ENCODE results near the gene FHOD3. TPM values are rescaled to one million over a fixed set of nuclear protein-coding genes. Genes with fewer than 3 reads are reported as not detected.

Gene FHOD3
- total RNA-seq, 2 donors from 2014 or later = 2.8 to 3.1 TPM

DNA sequence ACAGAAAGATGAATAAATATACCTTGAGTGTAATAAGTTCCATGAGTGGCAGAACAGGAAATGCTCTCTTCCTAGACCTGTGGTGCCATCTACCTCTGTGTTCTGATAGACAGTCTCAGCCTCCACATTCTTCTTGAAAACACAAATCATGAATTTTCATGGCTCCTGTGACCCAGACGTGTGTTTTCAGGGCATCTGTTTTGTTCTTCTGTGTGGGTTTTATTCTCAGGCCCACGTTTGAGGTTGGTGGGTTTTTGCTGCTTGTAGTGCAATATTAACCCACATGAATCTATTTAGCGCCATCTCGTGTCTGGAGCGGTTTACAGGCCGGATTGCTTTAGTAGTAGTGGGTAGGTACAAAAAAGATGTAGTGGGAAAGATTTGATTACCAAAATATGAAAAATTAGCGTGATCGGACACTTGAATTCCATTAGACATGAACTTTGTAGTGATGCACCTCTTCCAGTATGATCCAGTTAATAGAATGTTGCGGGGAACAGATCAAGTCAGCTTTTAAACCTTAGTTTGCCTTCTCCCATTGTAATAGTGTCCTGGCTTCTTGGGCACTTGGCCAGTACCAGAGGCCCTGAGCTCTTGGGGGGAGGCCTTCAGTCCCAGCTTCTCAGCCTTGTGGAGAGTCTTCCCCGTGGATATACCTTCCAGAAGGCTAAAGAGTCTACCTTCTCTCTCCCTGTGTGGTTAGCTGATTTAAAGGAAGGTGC lies 274.8 kb downstream of the FHOD3 start:
- Histone ChIP-seq H3K9me3 (ENCODE audit: control insufficient read depth, low read length) (no peaks in the 10 kb centered on the region), H3K27ac (ENCODE audit: low read depth, low read length) (no peak overlapping the region), H3K4me3 (ENCODE audit: low read length) (no peak overlapping the region), H3K36me3 (ENCODE audit: control insufficient read depth, insufficient read depth, low read length) (no peaks in the 10 kb centered on the region), H3K4me1 (ENCODE audit: control insufficient read depth, insufficient read depth, low read length) (no peaks in the 10 kb centered on the region), H3K27me3 (ENCODE audit: control insufficient read depth, insufficient read depth, low read length, poor library complexity, severe bottlenecking) (no peaks in the 10 kb centered on the region), H3K9ac (ENCODE audit: extremely low read depth, low read length, poor library complexity, severe bottlenecking) (no peak overlapping the region)
- 26 to 39% methylated on average over 8 to 10 of the region's 10 CpGs for WGBS, 2 experiments (ENCODE audit: insufficient coverage in 1 of 2, insufficient read length in 1 of 2)
- Mint-ChIP-seq H3K27ac (no peak overlapping the region), H3K9me3 (no peaks in the 10 kb centered on the region), H3K4me1 (peaks cover 7% of the 10 kb centered on the region), H3K36me3 (ENCODE audit: low read depth) (no peaks in the 10 kb centered on the region), H3K27me3 (ENCODE audit: insufficient read depth) (no peaks in the 10 kb centered on the region), H3K4me3 (no peak overlapping the region)
- peak; percentile 79 for DNase-seq
- TF ChIP-seq, protein P1, sequence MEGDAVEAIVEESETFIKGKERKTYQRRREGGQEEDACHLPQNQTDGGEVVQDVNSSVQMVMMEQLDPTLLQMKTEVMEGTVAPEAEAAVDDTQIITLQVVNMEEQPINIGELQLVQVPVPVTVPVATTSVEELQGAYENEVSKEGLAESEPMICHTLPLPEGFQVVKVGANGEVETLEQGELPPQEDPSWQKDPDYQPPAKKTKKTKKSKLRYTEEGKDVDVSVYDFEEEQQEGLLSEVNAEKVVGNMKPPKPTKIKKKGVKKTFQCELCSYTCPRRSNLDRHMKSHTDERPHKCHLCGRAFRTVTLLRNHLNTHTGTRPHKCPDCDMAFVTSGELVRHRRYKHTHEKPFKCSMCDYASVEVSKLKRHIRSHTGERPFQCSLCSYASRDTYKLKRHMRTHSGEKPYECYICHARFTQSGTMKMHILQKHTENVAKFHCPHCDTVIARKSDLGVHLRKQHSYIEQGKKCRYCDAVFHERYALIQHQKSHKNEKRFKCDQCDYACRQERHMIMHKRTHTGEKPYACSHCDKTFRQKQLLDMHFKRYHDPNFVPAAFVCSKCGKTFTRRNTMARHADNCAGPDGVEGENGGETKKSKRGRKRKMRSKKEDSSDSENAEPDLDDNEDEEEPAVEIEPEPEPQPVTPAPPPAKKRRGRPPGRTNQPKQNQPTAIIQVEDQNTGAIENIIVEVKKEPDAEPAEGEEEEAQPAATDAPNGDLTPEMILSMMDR (conservative IDR thresholded peaks at IDR 0.05) = peak; percentile 81

DNA sequence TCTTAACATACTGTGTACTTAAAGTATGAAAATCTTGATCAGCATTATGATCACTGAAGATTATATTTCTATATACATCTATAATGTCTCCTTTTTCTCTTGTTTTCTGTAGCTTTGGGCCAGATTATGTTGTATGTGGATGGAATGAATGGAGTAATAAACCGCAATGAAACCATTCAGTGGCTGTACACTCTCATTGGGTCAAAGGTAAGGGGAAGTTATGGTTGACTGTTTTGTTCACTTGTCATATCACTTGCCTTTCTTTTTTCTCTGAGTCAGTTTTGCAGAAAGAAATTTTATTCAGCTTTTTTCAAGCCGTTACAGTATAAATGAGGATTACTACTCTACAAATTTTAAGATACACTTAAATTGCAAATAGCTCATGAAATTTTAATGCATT lies 278.8 kb downstream of the FHOD3 start:
- H3K36me3 ChIP-seq (ENCODE audit: control insufficient read depth, insufficient read depth, low read length) = no peaks in the 10 kb centered on the region
- DNase-seq = no peak
- H3K9me3 ChIP-seq (ENCODE audit: control insufficient read depth, low read length) = no peaks in the 10 kb centered on the region
- no peaks in the 10 kb centered on the region for H3K27me3 ChIP-seq (ENCODE audit: control insufficient read depth, insufficient read depth, low read length, poor library complexity, severe bottlenecking)
- H3K9ac ChIP-seq (ENCODE audit: extremely low read depth, low read length, poor library complexity, severe bottlenecking) = no peak overlapping the region
- H3K27me3 Mint-ChIP-seq (ENCODE audit: insufficient read depth) = no peaks in the 10 kb centered on the region
- no peaks in the 10 kb centered on the region for H3K4me1 ChIP-seq (ENCODE audit: control insufficient read depth, insufficient read depth, low read length)
- H3K36me3 Mint-ChIP-seq (ENCODE audit: low read depth) = no peaks in the 10 kb centered on the region
- no peak overlapping the region for H3K4me3 ChIP-seq (ENCODE audit: low read length)
- H3K9me3 Mint-ChIP-seq = peaks cover 8% of the 10 kb centered on the region
- peak overlapping the region; percentile 68 for H3K27ac ChIP-seq (ENCODE audit: low read depth, low read length)
- H3K4me1 Mint-ChIP-seq = peaks cover 7% of the 10 kb centered on the region
- TF ChIP-seq, protein P1 (conservative IDR thresholded peaks at IDR 0.05) = no peak
- H3K4me3 Mint-ChIP-seq = no peak overlapping the region
- no peak overlapping the region for H3K27ac Mint-ChIP-seq
- WGBS, 2 experiments (ENCODE audit: insufficient coverage in 1 of 2, insufficient read length in 1 of 2) = 85 to 88% methylated on average over 1 to 2 of the region's 2 CpGs

DNA sequence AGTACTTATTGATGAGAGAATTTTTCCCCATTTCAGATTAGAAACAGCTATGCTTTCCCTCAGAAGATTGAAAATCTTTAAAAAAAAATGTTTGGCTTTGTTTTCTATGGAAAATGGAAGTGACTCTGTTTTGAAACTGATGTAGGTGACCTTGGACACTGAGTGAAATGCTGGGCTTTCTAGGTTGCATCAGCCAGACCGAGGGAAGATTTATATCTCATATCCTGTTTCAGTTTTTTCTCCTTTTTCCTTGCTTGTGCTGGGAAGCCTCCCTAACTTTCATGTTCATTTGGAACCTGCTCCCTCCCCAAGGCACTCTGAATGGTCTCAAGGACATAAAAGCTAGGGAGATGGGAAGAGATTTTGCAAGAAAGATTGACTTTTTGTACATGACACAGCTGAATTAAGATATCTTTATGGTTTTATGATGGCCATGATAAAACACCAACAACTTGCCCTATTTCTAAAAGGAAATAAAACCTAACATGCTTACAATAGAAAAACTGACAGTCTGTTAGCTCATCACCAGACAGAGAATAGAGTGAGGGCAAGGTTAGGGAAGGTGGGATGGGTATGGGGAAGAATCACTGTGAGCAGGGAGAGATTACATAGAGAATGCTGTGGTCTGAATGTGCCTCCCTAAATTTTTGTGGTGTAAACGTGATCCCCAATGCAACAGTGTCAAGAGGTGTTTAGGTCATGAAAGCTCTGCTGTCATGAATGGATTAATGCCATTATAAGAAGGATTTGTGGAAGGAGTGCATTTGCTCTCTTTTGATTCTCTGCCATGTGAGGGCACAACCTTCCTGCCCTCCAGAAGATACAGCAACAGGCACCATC lies 281.6 kb downstream of the FHOD3 start:
- Histone ChIP-seq H3K36me3 (ENCODE audit: control insufficient read depth, insufficient read depth, low read length) (no peaks in the 10 kb centered on the region), H3K9me3 (ENCODE audit: control insufficient read depth, low read length) (no peaks in the 10 kb centered on the region), H3K4me1 (ENCODE audit: control insufficient read depth, insufficient read depth, low read length) (no peaks in the 10 kb centered on the region), H3K4me3 (ENCODE audit: low read length) (no peak overlapping the region), H3K27ac (ENCODE audit: low read depth, low read length) (no peak overlapping the region), H3K27me3 (ENCODE audit: control insufficient read depth, insufficient read depth, low read length, poor library complexity, severe bottlenecking) (no peaks in the 10 kb centered on the region), H3K9ac (ENCODE audit: extremely low read depth, low read length, poor library complexity, severe bottlenecking) (no peak overlapping the region)
- peaks cover 8% of the 10 kb centered on the region for H3K9me3 Mint-ChIP-seq
- DNase-seq = no peak
- H3K4me1 Mint-ChIP-seq = peaks cover 18% of the 10 kb centered on the region
- TF ChIP-seq, protein P1 (conservative IDR thresholded peaks at IDR 0.05) = no peak
- no peak overlapping the region for H3K4me3 Mint-ChIP-seq
- H3K36me3 Mint-ChIP-seq (ENCODE audit: low read depth) = no peaks in the 10 kb centered on the region
- H3K27ac Mint-ChIP-seq = no peak overlapping the region
- WGBS, 2 experiments (ENCODE audit: insufficient coverage in 1 of 2, insufficient read length in 1 of 2) = 80 to 100% methylated on average over 2 of the region's 2 CpGs
- H3K27me3 Mint-ChIP-seq (ENCODE audit: insufficient read depth) = no peaks in the 10 kb centered on the region
